Measurements from ENCODE around the gene ZBTB47. TPM values are rescaled to one million over a fixed set of nuclear protein-coding genes. Genes with fewer than 3 reads are reported as not detected.

The ZBTB47 gene
- polyA plus RNA-seq, 1 donor from 2014 or later = 4.8 TPM

DNA sequence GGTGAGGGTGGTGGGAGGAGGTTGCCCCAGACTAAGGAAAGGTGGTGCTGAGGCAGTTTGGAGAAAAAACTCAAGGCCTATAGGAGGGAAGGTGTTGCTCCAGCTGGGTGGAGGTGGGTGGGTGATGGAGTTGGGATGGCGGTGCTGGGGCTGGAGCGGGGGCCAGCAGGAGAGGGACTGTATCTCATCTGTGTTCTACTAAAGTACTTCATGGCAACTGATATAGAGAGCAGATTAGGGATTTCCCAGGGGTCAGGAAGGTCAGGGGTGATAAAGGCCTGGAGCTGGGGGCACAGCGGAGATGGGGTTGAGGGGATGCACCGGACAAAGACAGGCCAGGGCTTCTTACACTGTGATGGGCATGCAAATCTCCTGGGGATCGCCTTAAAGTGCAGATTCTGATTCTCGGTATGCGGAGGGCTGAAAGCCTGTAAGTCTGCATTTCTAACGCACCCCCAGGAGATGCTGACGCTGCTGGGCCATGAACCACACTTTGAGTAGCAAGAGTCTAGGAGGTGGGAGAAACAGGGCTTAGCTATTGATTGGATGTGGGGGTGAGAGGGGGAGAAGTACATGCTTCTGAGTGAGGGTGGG lies 36.0 kb downstream of the ZBTB47 start:
- Histone ChIP-seq H3K9me3 (ENCODE audit: low read length) (no peaks in the 10 kb centered on the region), H3K4me2 (ENCODE audit: low read length) (no peak overlapping the region), H3K9ac (ENCODE audit: low read length) (no peak overlapping the region), H3K9me2 (ENCODE audit: insufficient read depth, low read length) (no peaks in the 10 kb centered on the region), H3K27ac (ENCODE audit: low read length) (no peak overlapping the region), H3K79me2 (replicated peaks; ENCODE audit: insufficient read depth, low read length) (no peaks in the 10 kb centered on the region), H4K20me1 (ENCODE audit: insufficient read depth) (no peaks in the 10 kb centered on the region), H3K4me3 (ENCODE audit: low read length) (no peak overlapping the region), H2AFZ (ENCODE audit: low read depth, low read length) (no peak overlapping the region), H3F3A (ENCODE audit: insufficient read depth, low read length, poor library complexity, severe bottlenecking) (no peaks in the 10 kb centered on the region), H3K27me3 (ENCODE audit: insufficient read depth, low read depth, low read length) (no peaks in the 10 kb centered on the region), H3K36me3 (ENCODE audit: insufficient read depth, low read length) (no peaks in the 10 kb centered on the region)
- TF ChIP-seq, protein P1, sequence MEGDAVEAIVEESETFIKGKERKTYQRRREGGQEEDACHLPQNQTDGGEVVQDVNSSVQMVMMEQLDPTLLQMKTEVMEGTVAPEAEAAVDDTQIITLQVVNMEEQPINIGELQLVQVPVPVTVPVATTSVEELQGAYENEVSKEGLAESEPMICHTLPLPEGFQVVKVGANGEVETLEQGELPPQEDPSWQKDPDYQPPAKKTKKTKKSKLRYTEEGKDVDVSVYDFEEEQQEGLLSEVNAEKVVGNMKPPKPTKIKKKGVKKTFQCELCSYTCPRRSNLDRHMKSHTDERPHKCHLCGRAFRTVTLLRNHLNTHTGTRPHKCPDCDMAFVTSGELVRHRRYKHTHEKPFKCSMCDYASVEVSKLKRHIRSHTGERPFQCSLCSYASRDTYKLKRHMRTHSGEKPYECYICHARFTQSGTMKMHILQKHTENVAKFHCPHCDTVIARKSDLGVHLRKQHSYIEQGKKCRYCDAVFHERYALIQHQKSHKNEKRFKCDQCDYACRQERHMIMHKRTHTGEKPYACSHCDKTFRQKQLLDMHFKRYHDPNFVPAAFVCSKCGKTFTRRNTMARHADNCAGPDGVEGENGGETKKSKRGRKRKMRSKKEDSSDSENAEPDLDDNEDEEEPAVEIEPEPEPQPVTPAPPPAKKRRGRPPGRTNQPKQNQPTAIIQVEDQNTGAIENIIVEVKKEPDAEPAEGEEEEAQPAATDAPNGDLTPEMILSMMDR (IDR thresholded peaks at IDR 0.05; ENCODE audit: poor library complexity, severe bottlenecking) = no peak
- TF ChIP-seq, protein P2, sequence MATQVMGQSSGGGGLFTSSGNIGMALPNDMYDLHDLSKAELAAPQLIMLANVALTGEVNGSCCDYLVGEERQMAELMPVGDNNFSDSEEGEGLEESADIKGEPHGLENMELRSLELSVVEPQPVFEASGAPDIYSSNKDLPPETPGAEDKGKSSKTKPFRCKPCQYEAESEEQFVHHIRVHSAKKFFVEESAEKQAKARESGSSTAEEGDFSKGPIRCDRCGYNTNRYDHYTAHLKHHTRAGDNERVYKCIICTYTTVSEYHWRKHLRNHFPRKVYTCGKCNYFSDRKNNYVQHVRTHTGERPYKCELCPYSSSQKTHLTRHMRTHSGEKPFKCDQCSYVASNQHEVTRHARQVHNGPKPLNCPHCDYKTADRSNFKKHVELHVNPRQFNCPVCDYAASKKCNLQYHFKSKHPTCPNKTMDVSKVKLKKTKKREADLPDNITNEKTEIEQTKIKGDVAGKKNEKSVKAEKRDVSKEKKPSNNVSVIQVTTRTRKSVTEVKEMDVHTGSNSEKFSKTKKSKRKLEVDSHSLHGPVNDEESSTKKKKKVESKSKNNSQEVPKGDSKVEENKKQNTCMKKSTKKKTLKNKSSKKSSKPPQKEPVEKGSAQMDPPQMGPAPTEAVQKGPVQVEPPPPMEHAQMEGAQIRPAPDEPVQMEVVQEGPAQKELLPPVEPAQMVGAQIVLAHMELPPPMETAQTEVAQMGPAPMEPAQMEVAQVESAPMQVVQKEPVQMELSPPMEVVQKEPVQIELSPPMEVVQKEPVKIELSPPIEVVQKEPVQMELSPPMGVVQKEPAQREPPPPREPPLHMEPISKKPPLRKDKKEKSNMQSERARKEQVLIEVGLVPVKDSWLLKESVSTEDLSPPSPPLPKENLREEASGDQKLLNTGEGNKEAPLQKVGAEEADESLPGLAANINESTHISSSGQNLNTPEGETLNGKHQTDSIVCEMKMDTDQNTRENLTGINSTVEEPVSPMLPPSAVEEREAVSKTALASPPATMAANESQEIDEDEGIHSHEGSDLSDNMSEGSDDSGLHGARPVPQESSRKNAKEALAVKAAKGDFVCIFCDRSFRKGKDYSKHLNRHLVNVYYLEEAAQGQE (IDR thresholded peaks at IDR 0.05; ENCODE audit: borderline replicate concordance) = no peak
- TF ChIP-seq EZH2 (IDR thresholded peaks at IDR 0.05; ENCODE audit: borderline replicate concordance, insufficient read depth, low read length, poor library complexity, severe bottlenecking) (no peak), SMC3 (conservative IDR thresholded peaks at IDR 0.05; ENCODE audit: poor library complexity) (no peak), RAD21 (conservative IDR thresholded peaks at IDR 0.05) (no peak), POLR2AphosphoS5 (IDR thresholded peaks at IDR 0.05) (no peak), MXI1 (conservative IDR thresholded peaks at IDR 0.05; ENCODE audit: poor library complexity, severe bottlenecking) (no peak), TAF1 (IDR thresholded peaks at IDR 0.05; ENCODE audit: low read depth) (no peak), EP300 (conservative IDR thresholded peaks at IDR 0.05; ENCODE audit: poor library complexity, severe bottlenecking) (no peak)

DNA sequence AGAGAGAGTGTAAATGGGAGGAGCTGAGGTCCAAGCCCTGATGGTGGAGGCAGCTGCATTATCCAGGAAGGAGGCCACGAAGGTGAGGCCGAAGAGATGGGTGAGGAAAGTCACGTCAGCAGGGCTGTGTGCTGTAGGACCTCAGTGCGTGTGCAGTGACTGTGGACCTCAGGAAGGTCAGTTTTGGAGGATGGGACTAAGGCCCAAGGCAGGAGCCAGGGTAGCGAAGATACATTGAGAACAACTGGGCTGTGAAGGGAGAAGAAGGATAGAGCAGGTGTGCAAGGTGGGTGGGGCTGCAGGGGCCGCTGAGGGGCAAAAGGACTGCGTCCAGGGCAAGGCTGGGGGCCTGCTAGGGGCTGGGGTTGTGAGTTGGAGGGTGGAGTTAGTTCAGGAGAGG lies 36.7 kb downstream of the ZBTB47 start:
- no peaks in the 10 kb centered on the region for H3K9me3 ChIP-seq (ENCODE audit: low read length)
- no peaks in the 10 kb centered on the region for H3K36me3 ChIP-seq (ENCODE audit: insufficient read depth, low read length)
- H3F3A ChIP-seq (ENCODE audit: insufficient read depth, low read length, poor library complexity, severe bottlenecking) = no peaks in the 10 kb centered on the region
- H2AFZ ChIP-seq (ENCODE audit: low read depth, low read length) = no peak overlapping the region
- TF ChIP-seq RAD21 (conservative IDR thresholded peaks at IDR 0.05) = no peak
- no peak for TF ChIP-seq EP300 (conservative IDR thresholded peaks at IDR 0.05; ENCODE audit: poor library complexity, severe bottlenecking)
- TF ChIP-seq, protein P1 (IDR thresholded peaks at IDR 0.05; ENCODE audit: poor library complexity, severe bottlenecking) = no peak
- TF ChIP-seq TAF1 (IDR thresholded peaks at IDR 0.05; ENCODE audit: low read depth) = no peak
- no peak for TF ChIP-seq MXI1 (conservative IDR thresholded peaks at IDR 0.05; ENCODE audit: poor library complexity, severe bottlenecking)
- no peak for TF ChIP-seq POLR2AphosphoS5 (IDR thresholded peaks at IDR 0.05)
- no peak for TF ChIP-seq EZH2 (IDR thresholded peaks at IDR 0.05; ENCODE audit: borderline replicate concordance, insufficient read depth, low read length, poor library complexity, severe bottlenecking)
- TF ChIP-seq, protein P2 (IDR thresholded peaks at IDR 0.05; ENCODE audit: borderline replicate concordance) = no peak
- TF ChIP-seq SMC3 (conservative IDR thresholded peaks at IDR 0.05; ENCODE audit: poor library complexity) = no peak
- no peaks in the 10 kb centered on the region for H4K20me1 ChIP-seq (ENCODE audit: insufficient read depth)
- H3K9ac ChIP-seq (ENCODE audit: low read length) = no peak overlapping the region
- no peak overlapping the region for H3K4me3 ChIP-seq (ENCODE audit: low read length)
- no peaks in the 10 kb centered on the region for H3K27me3 ChIP-seq (ENCODE audit: insufficient read depth, low read depth, low read length)
- no peak overlapping the region for H3K4me2 ChIP-seq (ENCODE audit: low read length)
- H3K9me2 ChIP-seq (ENCODE audit: insufficient read depth, low read length) = no peaks in the 10 kb centered on the region
- no peak overlapping the region for H3K27ac ChIP-seq (ENCODE audit: low read length)
- H3K79me2 ChIP-seq (replicated peaks; ENCODE audit: insufficient read depth, low read length) = no peaks in the 10 kb centered on the region
